ENCODE results near the gene ZFPM1. TPM values are rescaled to one million over a fixed set of nuclear protein-coding genes. Genes with fewer than 3 reads are reported as not detected.

ZFPM1 gene
- total RNA-seq, 1 donor from 2014 or later: 5.6 TPM

DNA sequence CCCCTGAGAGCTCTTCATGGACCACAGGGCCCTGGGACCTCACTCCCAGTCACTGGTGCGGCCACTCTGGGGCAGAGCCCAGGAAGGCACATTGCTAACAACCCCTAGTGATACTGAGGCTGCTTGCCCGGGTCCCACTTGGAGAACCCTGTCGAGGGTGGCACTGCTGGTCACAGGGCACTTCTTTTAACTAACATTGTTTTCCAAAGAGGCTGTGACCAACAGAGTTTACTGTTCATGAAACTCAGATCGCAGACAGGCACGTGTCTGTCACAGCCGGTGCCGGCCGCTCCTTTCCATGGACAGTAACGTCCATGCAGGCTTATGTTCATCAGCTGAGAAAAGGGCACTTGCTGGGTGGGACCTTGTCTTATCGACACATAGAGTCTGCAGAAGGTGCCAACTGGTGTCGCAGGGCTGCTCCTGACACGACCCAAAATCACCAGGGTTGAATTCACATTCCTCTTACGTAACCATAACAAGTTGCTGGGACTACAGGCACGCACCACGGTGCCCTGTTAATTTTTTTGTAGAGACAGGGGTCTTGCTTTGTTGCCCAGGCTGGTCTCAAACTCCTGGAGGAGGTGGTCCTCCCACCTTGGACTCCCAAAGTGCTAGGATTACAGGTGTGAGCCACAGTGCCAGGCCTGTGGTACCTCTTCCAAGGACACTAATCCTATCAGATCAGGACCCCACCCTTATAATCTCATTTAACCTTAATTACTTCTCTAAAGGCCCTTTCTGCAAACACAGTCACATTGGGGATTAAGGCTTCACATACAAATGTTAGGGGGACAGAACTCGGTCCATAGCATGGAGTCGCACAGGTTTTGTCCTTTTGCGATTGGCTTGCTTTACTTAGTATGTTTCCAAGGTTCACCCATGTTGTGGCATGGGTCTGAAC, 115.9 kb downstream of the ZFPM1 start:
- no peaks in the 10 kb centered on the region for H3K27me3 ChIP-seq (ENCODE audit: low read depth)
- intact Hi-C loops (cut with DNase I): no loop called here
- peak overlapping the region; percentile 86 for H3K4me3 ChIP-seq
- TF ChIP-seq, protein P1, sequence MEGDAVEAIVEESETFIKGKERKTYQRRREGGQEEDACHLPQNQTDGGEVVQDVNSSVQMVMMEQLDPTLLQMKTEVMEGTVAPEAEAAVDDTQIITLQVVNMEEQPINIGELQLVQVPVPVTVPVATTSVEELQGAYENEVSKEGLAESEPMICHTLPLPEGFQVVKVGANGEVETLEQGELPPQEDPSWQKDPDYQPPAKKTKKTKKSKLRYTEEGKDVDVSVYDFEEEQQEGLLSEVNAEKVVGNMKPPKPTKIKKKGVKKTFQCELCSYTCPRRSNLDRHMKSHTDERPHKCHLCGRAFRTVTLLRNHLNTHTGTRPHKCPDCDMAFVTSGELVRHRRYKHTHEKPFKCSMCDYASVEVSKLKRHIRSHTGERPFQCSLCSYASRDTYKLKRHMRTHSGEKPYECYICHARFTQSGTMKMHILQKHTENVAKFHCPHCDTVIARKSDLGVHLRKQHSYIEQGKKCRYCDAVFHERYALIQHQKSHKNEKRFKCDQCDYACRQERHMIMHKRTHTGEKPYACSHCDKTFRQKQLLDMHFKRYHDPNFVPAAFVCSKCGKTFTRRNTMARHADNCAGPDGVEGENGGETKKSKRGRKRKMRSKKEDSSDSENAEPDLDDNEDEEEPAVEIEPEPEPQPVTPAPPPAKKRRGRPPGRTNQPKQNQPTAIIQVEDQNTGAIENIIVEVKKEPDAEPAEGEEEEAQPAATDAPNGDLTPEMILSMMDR (IDR thresholded peaks at IDR 0.05): no peak
- peaks cover 29% of the 10 kb centered on the region for H3K4me1 ChIP-seq
- peaks cover 22% of the 10 kb centered on the region for H3K36me3 ChIP-seq
- H3K9me3 ChIP-seq: no peaks in the 10 kb centered on the region
- ATAC-seq (no peak), DNase-seq (no peak)
- peak overlapping the region; percentile 77 for H3K27ac ChIP-seq

DNA sequence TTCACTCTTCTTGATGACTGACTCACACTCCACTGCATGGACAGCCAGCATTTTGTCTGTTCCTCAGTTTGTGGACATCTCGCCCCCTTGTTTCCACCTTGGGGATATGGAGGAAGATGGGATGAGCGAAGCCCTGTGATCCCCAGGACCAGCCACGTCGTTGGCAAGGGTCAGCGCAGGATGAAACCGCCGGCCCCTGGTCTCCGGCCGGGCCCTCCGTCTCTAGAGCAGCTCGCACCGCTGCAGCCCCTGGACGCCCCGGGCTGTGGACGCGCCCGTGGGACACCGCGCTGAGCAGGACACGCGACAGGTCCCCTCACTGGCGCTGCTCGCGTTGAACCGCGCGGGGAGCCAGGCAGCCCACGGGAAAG, 116.5 kb downstream of the ZFPM1 start:
- Histone ChIP-seq H3K36me3 (peaks cover 27% of the 10 kb centered on the region), H3K4me1 (peaks cover 29% of the 10 kb centered on the region), H3K4me3 (peak overlapping the region; percentile 86), H3K9me3 (no peaks in the 10 kb centered on the region), H3K27ac (peak overlapping the region; percentile 77), H3K27me3 (ENCODE audit: low read depth) (no peaks in the 10 kb centered on the region)
- peak; percentile 57 to 63 for ATAC-seq
- TF ChIP-seq, protein P1 (IDR thresholded peaks at IDR 0.05): no peak
- DNase-seq: peak; percentile 60
- intact Hi-C loops (cut with DNase I): no loop called here

- ATAC-seq: peak; percentile 99 to 100
- intact Hi-C loops (cut with DNase I): no loop called here
- TF ChIP-seq, protein P1 (IDR thresholded peaks at IDR 0.05): no peak
- H3K4me3 ChIP-seq: peak within 1 kb of the TSS; percentile 86
- no peaks in the 10 kb centered on the region for H3K27me3 ChIP-seq (ENCODE audit: low read depth)
- H3K4me1 ChIP-seq: peaks cover 29% of the 10 kb centered on the region
- no peaks in the 10 kb centered on the region for H3K9me3 ChIP-seq
- H3K36me3 ChIP-seq: peaks cover 29% of the 10 kb centered on the region
- H3K27ac ChIP-seq: peak within 1 kb of the TSS; percentile 77
- DNase-seq: peak; percentile 97
Observed at GRCh38 chr16:88569985-88570690, 117.1 kb downstream of the ZFPM1 start, which contains the start of gene ZC3H18. Gene ZC3H18, plus strand, starts transcription at chr16:88570403. Its CDS starts 6,721 bp downstream, at chr16:88577124.

DNA sequence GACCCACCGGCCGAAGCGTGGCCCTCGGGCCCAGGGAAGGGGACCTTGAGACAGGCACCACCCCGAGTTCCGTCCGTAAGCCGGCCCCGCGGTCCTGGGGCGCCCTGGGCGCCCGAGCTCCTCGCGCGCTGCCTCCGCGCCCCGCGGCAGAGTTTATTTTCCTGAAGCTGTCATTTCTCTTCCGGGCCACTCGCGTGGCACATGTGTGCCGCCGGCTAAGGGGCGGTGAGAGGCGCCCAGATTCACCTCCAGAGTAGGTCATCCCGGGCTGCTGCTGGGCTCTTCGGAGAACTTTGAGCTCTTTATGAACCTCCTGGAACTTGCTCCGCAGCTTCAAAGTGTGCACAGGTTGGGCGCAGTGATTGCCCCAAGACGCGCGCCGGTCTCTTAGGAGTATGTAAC, 117.6 kb downstream of the ZFPM1 start:
- Histone ChIP-seq H3K4me3 (peak overlapping the region; percentile 86), H3K9me3 (no peaks in the 10 kb centered on the region), H3K36me3 (peaks cover 34% of the 10 kb centered on the region), H3K27me3 (ENCODE audit: low read depth) (no peaks in the 10 kb centered on the region), H3K4me1 (peaks cover 29% of the 10 kb centered on the region), H3K27ac (peak overlapping the region; percentile 77)
- DNase-seq (no peak), ATAC-seq (peak in 1 of 2 donors; percentile 1)
- TF ChIP-seq, protein P1 (IDR thresholded peaks at IDR 0.05): no peak
- intact Hi-C loops (cut with DNase I): no loop called here

- H3K4me1 ChIP-seq: peaks cover 38% of the 10 kb centered on the region
- intact Hi-C loops (cut with DNase I): no loop called here
- H3K27me3 ChIP-seq (ENCODE audit: low read depth): no peaks in the 10 kb centered on the region
- no peak overlapping the region for H3K27ac ChIP-seq
- TF ChIP-seq, protein P1 (IDR thresholded peaks at IDR 0.05): no peak
- DNase-seq (no peak), ATAC-seq (no peak)
- peaks cover 77% of the 10 kb centered on the region for H3K36me3 ChIP-seq
- no peak overlapping the region for H3K4me3 ChIP-seq
- no peaks in the 10 kb centered on the region for H3K9me3 ChIP-seq
Observed at GRCh38 chr16:88575251-88575650, 122.2 kb downstream of the ZFPM1 start.

Measured in lower lobe of right lung (tissue), 2 donors.